Measurements from ENCODE around the gene TEX36. TPM values are rescaled to one million over a fixed set of nuclear protein-coding genes. Genes with fewer than 3 reads are reported as not detected.
A peak's percentile ranks its signal among the peaks of the same experiment; 100 is the strongest.

The TEX36 gene
- total and polyA plus RNA-seq, 9 of the 15 experiments (the other 6 are each of a cell fraction or from before 2014, with no cell fraction given) = 0.10 to 0.82 (median 0.15) TPM; not detected in 6

DNA sequence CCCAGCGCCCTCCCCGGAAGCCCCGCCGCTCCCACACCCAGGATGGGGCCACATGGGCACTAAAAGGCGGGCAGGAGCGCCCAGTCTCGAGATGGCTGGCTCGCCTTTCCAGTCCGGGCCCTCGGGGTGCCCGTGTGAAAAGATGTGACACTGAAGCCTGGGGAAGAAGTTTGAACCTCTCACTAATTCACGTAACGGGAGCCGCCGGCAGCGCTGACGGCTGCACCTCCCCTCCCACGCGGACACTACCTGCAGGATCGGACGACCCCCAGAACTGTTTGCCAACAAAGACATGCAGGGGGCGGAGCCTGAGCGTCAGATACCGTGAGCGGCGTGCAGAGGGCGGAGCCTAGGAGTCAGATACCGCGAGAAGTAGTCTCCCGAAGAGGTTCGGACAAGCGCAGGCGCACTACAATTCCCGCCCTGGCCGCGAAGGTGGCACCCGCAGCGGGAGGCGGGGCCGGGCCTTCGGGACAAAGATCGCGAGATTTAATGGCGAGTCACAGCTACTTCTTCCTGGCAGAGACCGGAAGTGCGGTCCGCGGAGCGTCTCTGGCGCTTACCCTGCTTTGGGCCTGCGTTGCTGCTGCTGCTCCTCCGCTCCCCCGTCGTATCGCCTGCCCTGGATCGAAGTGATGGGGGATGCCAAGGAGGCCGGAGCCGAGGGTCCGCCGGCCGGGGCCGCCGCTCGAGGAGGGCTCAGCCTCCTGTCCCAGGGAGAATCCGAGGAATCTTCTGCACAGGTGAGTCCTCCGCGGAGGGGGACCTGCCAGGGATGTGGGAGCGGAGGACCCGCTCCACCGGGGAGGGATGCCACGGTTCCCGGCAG lies 36.4 kb upstream of the TEX36 start, which contains the start of gene EDRF1 (continued):
- TF ChIP-seq ZNF318 (IDR thresholded peaks at IDR 0.05; ENCODE audit: borderline replicate concordance in 1 of 2, low read depth in 1 of 2) (no peak), ZZZ3 (IDR thresholded peaks at IDR 0.05) (peak; percentile 90), FOXM1 (IDR thresholded peaks at IDR 0.05; ENCODE audit: low read depth) (no peak), FOXM1 (CRISPR knock-in tag; IDR thresholded peaks at IDR 0.05; ENCODE audit: low read depth) (no peak), SAFB (IDR thresholded peaks at IDR 0.05; ENCODE audit: borderline replicate concordance, low read depth, low read length) (no peak), HDAC6 (IDR thresholded peaks at IDR 0.05; ENCODE audit: low read depth, low read length) (no peak), POLR2A (conservative IDR thresholded peaks at IDR 0.05) (peak; percentile 89), CREBBP (IDR thresholded peaks at IDR 0.05; ENCODE audit: low read depth, low read length) (no peak), ZNF431 (CRISPR knock-in tag; IDR thresholded peaks at IDR 0.05) (no peak), ZNF778 (CRISPR knock-in tag; IDR thresholded peaks at IDR 0.05) (no peak), HOXB6 (CRISPR knock-in tag; IDR thresholded peaks at IDR 0.05; ENCODE audit: borderline replicate concordance) (no peak), SAP30 (IDR thresholded peaks at IDR 0.05; ENCODE audit: borderline replicate concordance, insufficient read depth, low read depth, low read length, poor library complexity, severe bottlenecking) (no peak)
- TF ChIP-seq, protein P1, sequence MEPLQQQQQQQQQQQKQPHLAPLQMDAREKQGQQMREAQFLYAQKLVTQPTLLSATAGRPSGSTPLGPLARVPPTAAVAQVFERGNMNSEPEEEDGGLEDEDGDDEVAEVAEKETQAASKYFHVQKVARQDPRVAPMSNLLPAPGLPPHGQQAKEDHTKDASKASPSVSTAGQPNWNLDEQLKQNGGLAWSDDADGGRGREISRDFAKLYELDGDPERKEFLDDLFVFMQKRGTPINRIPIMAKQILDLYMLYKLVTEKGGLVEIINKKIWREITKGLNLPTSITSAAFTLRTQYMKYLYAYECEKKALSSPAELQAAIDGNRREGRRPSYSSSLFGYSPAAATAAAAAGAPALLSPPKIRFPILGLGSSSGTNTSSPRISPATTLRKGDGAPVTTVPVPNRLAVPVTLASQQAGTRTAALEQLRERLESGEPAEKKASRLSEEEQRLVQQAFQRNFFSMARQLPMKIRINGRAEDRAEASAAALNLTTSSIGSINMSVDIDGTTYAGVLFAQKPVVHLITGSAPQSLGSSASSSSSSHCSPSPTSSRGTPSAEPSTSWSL (CRISPR knock-in tag; IDR thresholded peaks at IDR 0.05; ENCODE audit: borderline replicate concordance) = no peak
- TF ChIP-seq, protein P2, sequence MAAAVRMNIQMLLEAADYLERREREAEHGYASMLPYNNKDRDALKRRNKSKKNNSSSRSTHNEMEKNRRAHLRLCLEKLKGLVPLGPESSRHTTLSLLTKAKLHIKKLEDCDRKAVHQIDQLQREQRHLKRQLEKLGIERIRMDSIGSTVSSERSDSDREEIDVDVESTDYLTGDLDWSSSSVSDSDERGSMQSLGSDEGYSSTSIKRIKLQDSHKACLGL (CRISPR knock-in tag; IDR thresholded peaks at IDR 0.05; ENCODE audit: borderline replicate concordance, poor library complexity, severe bottlenecking) = no peak
- TF ChIP-seq, protein P3, sequence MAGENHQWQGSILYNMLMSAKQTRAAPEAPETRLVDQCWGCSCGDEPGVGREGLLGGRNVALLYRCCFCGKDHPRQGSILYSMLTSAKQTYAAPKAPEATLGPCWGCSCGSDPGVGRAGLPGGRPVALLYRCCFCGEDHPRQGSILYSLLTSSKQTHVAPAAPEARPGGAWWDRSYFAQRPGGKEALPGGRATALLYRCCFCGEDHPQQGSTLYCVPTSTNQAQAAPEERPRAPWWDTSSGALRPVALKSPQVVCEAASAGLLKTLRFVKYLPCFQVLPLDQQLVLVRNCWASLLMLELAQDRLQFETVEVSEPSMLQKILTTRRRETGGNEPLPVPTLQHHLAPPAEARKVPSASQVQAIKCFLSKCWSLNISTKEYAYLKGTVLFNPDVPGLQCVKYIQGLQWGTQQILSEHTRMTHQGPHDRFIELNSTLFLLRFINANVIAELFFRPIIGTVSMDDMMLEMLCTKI (IDR thresholded peaks at IDR 0.05; ENCODE audit: partially characterized antibody) = no peak
